ENCODE data around the gene ANKRD30BL. TPM values are rescaled to one million over a fixed set of nuclear protein-coding genes. Genes with fewer than 3 reads are reported as not detected.
"Not testable (repeated sequence)": the region's sequence is repeated elsewhere in the genome, so short reads cannot be mapped to it uniquely, and the experiment has no call there.

Gene ANKRD30BL, protein sequence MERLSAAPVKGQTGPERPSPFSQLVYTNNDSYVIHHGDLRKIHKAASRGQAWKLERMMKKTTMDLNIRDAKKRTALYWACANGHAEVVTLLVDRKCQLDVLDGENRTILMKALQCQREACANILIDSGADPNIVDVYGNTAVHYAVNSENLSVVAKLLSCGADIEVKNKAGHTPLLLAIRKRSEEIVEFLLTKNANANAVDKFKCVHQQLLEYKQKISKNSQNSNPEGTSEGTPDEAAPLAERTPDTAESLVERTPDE
- polyA plus RNA-seq, result not detected in 3 replicates
- polyA plus RNA-seq (2011; ENCODE audit: low read depth), result not detected
- not detected in 2 replicates for polyA plus RNA-seq (2011; cell fraction: cytosol; rRNA removed)
- not detected in 2 replicates for polyA plus RNA-seq (2011; cell fraction: nucleus; rRNA removed)
- polyA plus RNA-seq (2012; ENCODE audit: low replicate concordance), result not detected in 2 replicates
- polyA minus RNA-seq, result not detected in 3 replicates
- polyA minus RNA-seq (2011; cell fraction: cytosol; rRNA and poly(A)+ RNA removed), result not detected
- polyA minus RNA-seq (2011; cell fraction: nucleus; rRNA and poly(A)+ RNA removed), result not detected in 2 replicates

DNA sequence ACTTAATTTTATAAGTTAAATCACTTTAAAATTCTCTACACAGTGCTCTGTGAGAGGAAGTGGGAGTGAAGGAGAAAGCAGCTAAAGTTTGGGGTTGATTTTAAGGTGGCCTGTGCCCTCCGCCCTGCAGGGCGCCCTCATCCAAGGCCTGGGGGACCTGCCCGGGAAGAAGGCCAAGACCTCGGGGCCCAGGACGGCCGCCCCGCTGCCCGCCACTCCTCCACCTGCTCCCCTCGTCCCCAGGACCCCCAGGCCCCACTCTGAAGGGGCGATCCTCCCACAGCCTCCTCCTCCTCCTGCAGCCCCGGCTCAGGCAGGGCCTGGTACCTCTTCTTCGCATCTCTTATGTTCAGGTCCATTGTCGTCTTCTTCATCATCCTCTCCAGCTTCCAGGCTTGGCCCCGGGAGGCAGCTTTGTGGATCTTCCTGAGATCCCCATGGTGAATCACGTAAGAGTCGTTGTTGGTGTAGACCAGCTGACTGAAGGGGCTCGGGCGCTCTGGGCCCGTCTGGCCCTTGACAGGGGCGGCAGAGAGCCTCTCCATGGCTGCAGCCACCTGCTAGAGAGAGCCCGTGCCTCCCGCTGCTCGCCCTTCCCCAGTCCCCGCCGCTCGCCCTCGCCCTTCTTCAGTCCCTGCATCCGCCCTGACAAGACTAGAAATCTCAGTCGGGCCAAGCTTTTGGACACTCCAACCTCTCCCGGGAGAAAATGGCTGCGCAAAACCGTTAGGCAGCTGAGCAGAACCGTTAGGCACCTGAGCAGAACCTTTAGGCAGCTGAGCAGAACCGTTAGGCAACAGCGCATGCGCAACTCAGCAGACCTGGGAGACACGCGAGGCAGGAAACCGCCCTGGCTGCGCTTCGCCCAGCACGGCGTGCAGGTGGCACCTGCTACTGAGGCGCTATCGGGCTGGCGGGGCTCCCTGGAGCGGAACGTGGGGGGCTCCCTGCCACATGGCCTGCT is at the start of gene ANKRD30BL:
Gene ANKRD30BL (minus strand): TSS at position 792 of the 964 bp plus-strand sequence. CDS start 247 bp downstream, at position 545.
- H3K27ac ChIP-seq (ENCODE audit: control insufficient read depth, insufficient read depth, low read length); FAIRE-seq; H3K9me1 ChIP-seq (ENCODE audit: control insufficient read depth, extremely low read depth, insufficient read depth, low read length); dilution Hi-C loops (cut with MboI; ENCODE audit: extremely low pct_ligation_motif_present, low sequenced_read_pairs); H3K4me2 ChIP-seq (ENCODE audit: control insufficient read depth, extremely low read depth, insufficient read depth, low read depth, low read length); DNase-seq (ENCODE audit: low read depth, low spot score); H3K9me3 ChIP-seq (ENCODE audit: control insufficient read depth, low read depth, low read length); H2AFZ ChIP-seq (ENCODE audit: control insufficient read depth, low read length); H3K36me3 ChIP-seq (ENCODE audit: control insufficient read depth in 2 of 2, extremely low read depth in 1 of 2, insufficient read depth in 2 of 2, low read length in 2 of 2); H3K9ac ChIP-seq (ENCODE audit: control insufficient read depth, extremely low read depth, insufficient read depth, low read length); H3K4me3 ChIP-seq (ENCODE audit: control insufficient read depth in 2 of 3, extremely low read depth in 1 of 3, insufficient read depth in 2 of 3, low read depth in 1 of 3, low read length in 3 of 3); H3K79me2 ChIP-seq (ENCODE audit: control insufficient read depth, insufficient read depth, low read length); H3K4me1 ChIP-seq (ENCODE audit: control insufficient read depth, extremely low read depth, insufficient read depth, low read length); H3K27me3 ChIP-seq (ENCODE audit: control insufficient read depth, extremely low read depth, insufficient read depth, low read length); H4K20me1 ChIP-seq (ENCODE audit: control insufficient read depth, extremely low read depth, insufficient read depth, low read length): not testable (repeated sequence)

DNA sequence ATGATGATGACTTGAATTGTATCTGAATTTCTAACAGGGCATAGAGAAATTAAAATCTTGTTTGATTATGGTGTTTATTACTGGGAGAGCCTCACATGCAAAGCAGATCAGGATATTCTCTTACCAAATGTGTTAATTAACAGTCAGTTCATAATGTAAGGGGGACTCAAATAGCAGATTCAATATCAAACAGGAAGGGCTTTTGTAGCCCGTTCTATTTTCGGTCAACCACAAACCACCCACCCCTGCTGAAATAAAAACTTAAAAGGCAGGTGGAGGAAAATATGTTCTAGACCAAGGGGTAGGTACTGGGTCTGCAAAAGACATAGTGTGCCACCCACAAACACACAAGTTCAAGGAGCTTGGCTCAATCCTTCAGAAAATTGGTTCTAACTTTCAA is 41.1 kb upstream of the ANKRD30BL start:
- H3K9me1 ChIP-seq (ENCODE audit: control insufficient read depth, extremely low read depth, insufficient read depth, low read length); H3K4me1 ChIP-seq (ENCODE audit: control insufficient read depth, extremely low read depth, insufficient read depth, low read length); DNase-seq (ENCODE audit: low read depth, low spot score); H2AFZ ChIP-seq (ENCODE audit: control insufficient read depth, low read length); FAIRE-seq; H3K79me2 ChIP-seq (ENCODE audit: control insufficient read depth, insufficient read depth, low read length); H3K4me3 ChIP-seq (ENCODE audit: control insufficient read depth in 2 of 3, extremely low read depth in 1 of 3, insufficient read depth in 2 of 3, low read depth in 1 of 3, low read length in 3 of 3); H3K9me3 ChIP-seq (ENCODE audit: control insufficient read depth, low read depth, low read length); H3K4me2 ChIP-seq (ENCODE audit: control insufficient read depth, extremely low read depth, insufficient read depth, low read depth, low read length); H3K27me3 ChIP-seq (ENCODE audit: control insufficient read depth, extremely low read depth, insufficient read depth, low read length); H3K9ac ChIP-seq (ENCODE audit: control insufficient read depth, extremely low read depth, insufficient read depth, low read length); H4K20me1 ChIP-seq (ENCODE audit: control insufficient read depth, extremely low read depth, insufficient read depth, low read length); dilution Hi-C loops (cut with MboI; ENCODE audit: extremely low pct_ligation_motif_present, low sequenced_read_pairs); H3K27ac ChIP-seq (ENCODE audit: control insufficient read depth, insufficient read depth, low read length); H3K36me3 ChIP-seq (ENCODE audit: control insufficient read depth in 2 of 2, extremely low read depth in 1 of 2, insufficient read depth in 2 of 2, low read length in 2 of 2): not testable (repeated sequence)

DNA sequence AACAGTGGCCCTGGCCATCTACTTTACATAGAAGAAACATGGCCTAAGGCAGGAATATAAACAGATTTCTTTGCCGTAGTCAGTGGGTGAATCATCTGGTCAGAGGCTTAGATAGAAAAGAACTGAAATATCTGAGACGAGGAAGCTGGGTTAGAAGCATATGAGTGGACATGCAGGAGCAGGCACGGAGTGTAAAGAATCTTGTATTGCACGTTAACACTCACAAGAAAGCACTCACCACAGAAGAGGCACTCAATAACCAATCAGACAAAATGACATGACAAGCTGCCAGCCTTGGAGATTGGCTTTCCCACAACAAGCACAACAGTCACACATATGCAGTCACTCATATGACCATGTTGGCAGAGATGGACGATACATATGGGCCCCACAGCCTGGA is 31.1 kb upstream of the ANKRD30BL start:
- H2AFZ ChIP-seq (ENCODE audit: control insufficient read depth, low read length); H3K27ac ChIP-seq (ENCODE audit: control insufficient read depth, insufficient read depth, low read length); H4K20me1 ChIP-seq (ENCODE audit: control insufficient read depth, extremely low read depth, insufficient read depth, low read length); H3K36me3 ChIP-seq (ENCODE audit: control insufficient read depth in 2 of 2, extremely low read depth in 1 of 2, insufficient read depth in 2 of 2, low read length in 2 of 2); FAIRE-seq; DNase-seq (ENCODE audit: low read depth, low spot score); H3K4me3 ChIP-seq (ENCODE audit: control insufficient read depth in 2 of 3, extremely low read depth in 1 of 3, insufficient read depth in 2 of 3, low read depth in 1 of 3, low read length in 3 of 3); H3K4me1 ChIP-seq (ENCODE audit: control insufficient read depth, extremely low read depth, insufficient read depth, low read length); H3K4me2 ChIP-seq (ENCODE audit: control insufficient read depth, extremely low read depth, insufficient read depth, low read depth, low read length); H3K27me3 ChIP-seq (ENCODE audit: control insufficient read depth, extremely low read depth, insufficient read depth, low read length); H3K9me3 ChIP-seq (ENCODE audit: control insufficient read depth, low read depth, low read length); H3K9me1 ChIP-seq (ENCODE audit: control insufficient read depth, extremely low read depth, insufficient read depth, low read length); dilution Hi-C loops (cut with MboI; ENCODE audit: extremely low pct_ligation_motif_present, low sequenced_read_pairs); H3K79me2 ChIP-seq (ENCODE audit: control insufficient read depth, insufficient read depth, low read length); H3K9ac ChIP-seq (ENCODE audit: control insufficient read depth, extremely low read depth, insufficient read depth, low read length): not testable (repeated sequence)

DNA sequence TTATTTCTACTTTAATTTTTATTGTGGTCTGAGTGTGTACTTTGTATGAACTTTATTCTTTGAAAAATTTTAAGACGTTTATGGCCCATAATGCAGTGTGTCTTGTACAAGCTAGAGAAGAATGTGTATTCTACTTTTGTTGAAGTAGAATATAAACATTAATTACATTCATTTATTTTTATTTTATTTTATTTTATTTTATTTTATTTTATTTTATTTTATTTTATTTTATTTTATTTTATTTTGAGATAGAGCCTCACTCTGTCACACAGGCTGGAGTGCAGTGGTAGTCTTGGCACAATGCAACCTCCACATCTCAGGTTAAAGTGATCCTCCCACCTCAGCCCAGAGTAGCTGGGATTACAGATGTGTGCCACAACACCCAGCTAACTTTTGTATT is 5.3 kb upstream of the ANKRD30BL start:
- H3K27ac ChIP-seq (ENCODE audit: control insufficient read depth, insufficient read depth, low read length); H3K9ac ChIP-seq (ENCODE audit: control insufficient read depth, extremely low read depth, insufficient read depth, low read length); H4K20me1 ChIP-seq (ENCODE audit: control insufficient read depth, extremely low read depth, insufficient read depth, low read length); H3K9me3 ChIP-seq (ENCODE audit: control insufficient read depth, low read depth, low read length); H3K36me3 ChIP-seq (ENCODE audit: control insufficient read depth in 2 of 2, extremely low read depth in 1 of 2, insufficient read depth in 2 of 2, low read length in 2 of 2); H3K27me3 ChIP-seq (ENCODE audit: control insufficient read depth, extremely low read depth, insufficient read depth, low read length); H2AFZ ChIP-seq (ENCODE audit: control insufficient read depth, low read length); H3K4me2 ChIP-seq (ENCODE audit: control insufficient read depth, extremely low read depth, insufficient read depth, low read depth, low read length); H3K4me1 ChIP-seq (ENCODE audit: control insufficient read depth, extremely low read depth, insufficient read depth, low read length); DNase-seq (ENCODE audit: low read depth, low spot score); H3K4me3 ChIP-seq (ENCODE audit: control insufficient read depth in 2 of 3, extremely low read depth in 1 of 3, insufficient read depth in 2 of 3, low read depth in 1 of 3, low read length in 3 of 3); FAIRE-seq; dilution Hi-C loops (cut with MboI; ENCODE audit: extremely low pct_ligation_motif_present, low sequenced_read_pairs); H3K9me1 ChIP-seq (ENCODE audit: control insufficient read depth, extremely low read depth, insufficient read depth, low read length); H3K79me2 ChIP-seq (ENCODE audit: control insufficient read depth, insufficient read depth, low read length): not testable (repeated sequence)
